KMS-11 (cell line): Measurements from ENCODE around the gene PEAK3.

Experiments used
- H2AFZ ChIP-seq: fragments of 200-600 bp; sonication (generic); 2 replicates; pipeline ENCODE4 v1.6.1; 2016; ENCODE audit warnings: antibody characterized with exemption, mixed run types, low read depth
- H3K27ac ChIP-seq: fragments of 200-600 bp; sonication (generic); 2 replicates; pipeline ENCODE4 v1.6.1; 2016; ENCODE audit warnings: mild to moderate bottlenecking, mixed run types
- H3K27me3 ChIP-seq: fragments of 200-600 bp; sonication (generic); 2 replicates; pipeline ENCODE4 v1.6.1; 2017; ENCODE audit warnings: mild to moderate bottlenecking, low read depth, mixed run types, moderate library complexity; ENCODE audit not compliant: insufficient read depth
- H3K36me3 ChIP-seq: fragments of 200-600 bp; sonication (generic); 2 replicates; pipeline ENCODE4 v1.6.1; 2017; ENCODE audit warnings: mild to moderate bottlenecking, mixed run types; ENCODE audit not compliant: insufficient read depth
- H3K4me1 ChIP-seq: fragments of 200-600 bp; sonication (generic); 2 replicates; pipeline ENCODE4 v1.6.1; 2016; ENCODE audit warnings: mild to moderate bottlenecking, low read depth, mixed run types; ENCODE audit not compliant: poor library complexity, severe bottlenecking
- H3K4me2 ChIP-seq: fragments of 200-600 bp; sonication (generic); 2 replicates; pipeline ENCODE4 v1.7.0; 2016; ENCODE audit warnings: mild to moderate bottlenecking, mixed run types
- H3K4me3 ChIP-seq: fragments of 200-600 bp; sonication (generic); IDR thresholded peaks from 2 replicates; pipeline ENCODE4 v1.6.1; 2017; ENCODE audit warnings: low read depth, low read length, mixed read lengths; ENCODE audit not compliant: insufficient read depth
- H3K79me2 ChIP-seq: fragments of 200-600 bp; sonication (generic); 2 replicates; pipeline ENCODE4 v1.6.1; 2016; ENCODE audit warnings: low read depth, mixed run types; ENCODE audit not compliant: insufficient read depth
- H3K9ac ChIP-seq: fragments of 200-600 bp; sonication (generic); 2 replicates; pipeline ENCODE4 v1.6.1; 2016; ENCODE audit warnings: mild to moderate bottlenecking, mixed run types
- H4K20me1 ChIP-seq: fragments of 200-600 bp; sonication (generic); 2 replicates; pipeline ENCODE4 v1.6.1; 2016; ENCODE audit warnings: mild to moderate bottlenecking, mixed run types; ENCODE audit not compliant: insufficient read depth
- TF ChIP-seq, protein P1 (sequence below): fragments of 200-600 bp; sonication (generic); conservative IDR thresholded peaks from 2 replicates; pipeline ENCODE4 v1.6.1; 2017; ENCODE audit warnings: low read depth, mild to moderate bottlenecking, antibody characterized with exemption, low read length, moderate library complexity, mixed read lengths

PEAK3 gene

GRCh38 chr19:2318923-2319322, 36.9 kb upstream of the PEAK3 start:
- Histone ChIP-seq H3K27me3 (no peaks in the 10 kb centered on the region; the same call in 1 of the 2 replicates), H2AFZ (no peak overlapping the region), H3K4me3 (no peak overlapping the region), H3K27ac (no peak overlapping the region), H3K4me2 (no peak overlapping the region), H4K20me1 (no peaks in the 10 kb centered on the region), H3K36me3 (no peaks in the 10 kb centered on the region), H3K4me1 (no peaks in the 10 kb centered on the region), H3K9ac (no peak overlapping the region), H3K79me2 (no peaks in the 10 kb centered on the region)
- TF ChIP-seq, protein P1, sequence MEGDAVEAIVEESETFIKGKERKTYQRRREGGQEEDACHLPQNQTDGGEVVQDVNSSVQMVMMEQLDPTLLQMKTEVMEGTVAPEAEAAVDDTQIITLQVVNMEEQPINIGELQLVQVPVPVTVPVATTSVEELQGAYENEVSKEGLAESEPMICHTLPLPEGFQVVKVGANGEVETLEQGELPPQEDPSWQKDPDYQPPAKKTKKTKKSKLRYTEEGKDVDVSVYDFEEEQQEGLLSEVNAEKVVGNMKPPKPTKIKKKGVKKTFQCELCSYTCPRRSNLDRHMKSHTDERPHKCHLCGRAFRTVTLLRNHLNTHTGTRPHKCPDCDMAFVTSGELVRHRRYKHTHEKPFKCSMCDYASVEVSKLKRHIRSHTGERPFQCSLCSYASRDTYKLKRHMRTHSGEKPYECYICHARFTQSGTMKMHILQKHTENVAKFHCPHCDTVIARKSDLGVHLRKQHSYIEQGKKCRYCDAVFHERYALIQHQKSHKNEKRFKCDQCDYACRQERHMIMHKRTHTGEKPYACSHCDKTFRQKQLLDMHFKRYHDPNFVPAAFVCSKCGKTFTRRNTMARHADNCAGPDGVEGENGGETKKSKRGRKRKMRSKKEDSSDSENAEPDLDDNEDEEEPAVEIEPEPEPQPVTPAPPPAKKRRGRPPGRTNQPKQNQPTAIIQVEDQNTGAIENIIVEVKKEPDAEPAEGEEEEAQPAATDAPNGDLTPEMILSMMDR = no peak

- Histone ChIP-seq H3K79me2 (no peaks in the 10 kb centered on the region), H3K4me3 (no peak overlapping the region), H3K27me3 (no peaks in the 10 kb centered on the region; the same call in 1 of the 2 replicates), H2AFZ (no peak overlapping the region), H4K20me1 (no peaks in the 10 kb centered on the region), H3K9ac (no peak overlapping the region), H3K36me3 (no peaks in the 10 kb centered on the region), H3K4me2 (no peak overlapping the region), H3K4me1 (no peaks in the 10 kb centered on the region), H3K27ac (no peak overlapping the region)
- TF ChIP-seq, protein P1 = no peak
Observed at GRCh38 chr19:2317756-2318155, 35.8 kb upstream of the PEAK3 start.

GRCh38 chr19:2317300-2317699, 35.3 kb upstream of the PEAK3 start:
- no peaks in the 10 kb centered on the region for H3K4me1 ChIP-seq
- no peak overlapping the region for H3K9ac ChIP-seq
- H3K27me3 ChIP-seq = peaks cover 2% of the 10 kb centered on the region; the same call in 1 of the 2 replicates
- H3K36me3 ChIP-seq = no peaks in the 10 kb centered on the region
- H3K79me2 ChIP-seq = no peaks in the 10 kb centered on the region
- H2AFZ ChIP-seq = no peak overlapping the region
- no peak overlapping the region for H3K4me2 ChIP-seq
- H3K4me3 ChIP-seq = no peak overlapping the region
- H3K27ac ChIP-seq = no peak overlapping the region
- no peaks in the 10 kb centered on the region for H4K20me1 ChIP-seq
- TF ChIP-seq, protein P1 = no peak

- H3K4me1 ChIP-seq = no peaks in the 10 kb centered on the region
- H4K20me1 ChIP-seq = no peaks in the 10 kb centered on the region
- peaks cover 4% of the 10 kb centered on the region; the same call in 1 of the 2 replicates for H3K27me3 ChIP-seq
- H3K4me2 ChIP-seq = no peak overlapping the region
- no peaks in the 10 kb centered on the region for H3K36me3 ChIP-seq
- H3K27ac ChIP-seq = no peak overlapping the region
- no peak overlapping the region for H3K4me3 ChIP-seq
- H3K9ac ChIP-seq = no peak overlapping the region
- no peaks in the 10 kb centered on the region for H3K79me2 ChIP-seq
- H2AFZ ChIP-seq = no peak overlapping the region
- TF ChIP-seq, protein P1 = 0 out of 2 replicates have a peak, but pooled peaks have one; percentile 24
Observed at GRCh38 chr19:2315818-2316353, 33.9 kb upstream of the PEAK3 start.
